Ovary (tissue), 10 donors: Measurements from ENCODE around the gene NAV1. TPM values are rescaled to one million over a fixed set of nuclear protein-coding genes. Genes with fewer than 3 reads are reported as not detected.
"Not testable (repeated sequence)": the region's sequence is repeated elsewhere in the genome, so short reads cannot be mapped to it uniquely, and the experiment has no call there.

ENCODE experiments used
- DNase-seq, 5 donors: peaks; one replicate each; pipeline ENCODE4 v3.0.0-alpha.2; 2019 to 2020
- H3K27ac ChIP-seq, 2 donors: fragments of 200-600 bp; one replicate each; pipeline versions ENCODE4 v1.5.1 to v1.8.0; 2019 to 2022
- H3K27me3 ChIP-seq: fragments of 200-600 bp; one replicate; pipeline ENCODE4 v1.8.0; 2022
- H3K36me3 ChIP-seq: fragments of 200-600 bp; sonication (generic); one replicate; pipeline ENCODE4 v1.5.1; 2019
- H3K4me1 ChIP-seq: one replicate; pipeline ENCODE4 v1.8.1; 2013; ENCODE audit warnings: mild to moderate bottlenecking, moderate library complexity; ENCODE audit not compliant: insufficient read depth
- H3K4me3 ChIP-seq: fragments of 200-600 bp; sonication (generic); one replicate; pipeline ENCODE4 v1.5.1; 2017
- H3K9me3 ChIP-seq, 2 donors: fragments of 200-600 bp in 1 of 2; sonication (generic) in 1 of 2; one replicate each; pipeline versions ENCODE4 v1.5.1 to v1.8.1; 2013 to 2019; ENCODE audit warnings: mild to moderate bottlenecking in 1 of 2, moderate library complexity in 1 of 2
- CTCF ChIP-seq, 3 donors: fragments of 450-650 bp in 2 of 3; fragments of 200-600 bp in 1 of 3; IDR thresholded peaks; one replicate each; pipeline versions ENCODE4 v1.5.1 to v1.8.0; 2016 to 2022; ENCODE audit warnings: antibody characterized with exemption in 3 of 3, mild to moderate bottlenecking in 1 of 3
- EP300 ChIP-seq: sonication (generic); formaldehyde crosslinking; IDR thresholded peaks from one replicate; pipeline ENCODE4 v1.6.1; 2017; ENCODE audit warnings: antibody characterized with exemption
- POLR2A ChIP-seq: fragments of 450-650 bp; IDR thresholded peaks from one replicate; pipeline ENCODE4 v1.6.1; 2017; ENCODE audit warnings: antibody characterized with exemption, mild to moderate bottlenecking, moderate library complexity
- WGBS, 3 donors: extraction: QIAGEN DNeasy Blood & Tissue Kit in 1 of 3; methylation state at CpG; one replicate each; pipeline versions ENCODE4 v1.1.5 to v1.1.7; 2013 to 2017; 5-methylcytosine and 5-hydroxymethylcytosine counted together
- intact Hi-C, 4 donors: fragments of 100-400 bp; cut with DNase I; formaldehyde crosslinking; loops; one replicate each; pipeline versions ENCODE4 v1.11.0 to v1.15.1; 2022 to 2023
- long read RNA-seq, 3 donors: library from polyadenylated mRNA in 2 of 3; unstranded in 2 of 3; transcript quantifications; one replicate each; pipeline ENCODE4 v2.0.0 and lab custom pipeline, GENCODE V29; 2021 to 2026
- polyA plus RNA-seq, 2 donors: library from polyadenylated mRNA; stranded (reverse); fragments of 200-250 nt in 1 of 2; fragments of 350-450 nt in 1 of 2; fragmentation: Illumina TruSeq in 1 of 2; extraction: RNeasy Lipid Tissue Mini Kit (QIAGEN cat#74804) in 1 of 2; gene quantifications; one replicate each; pipeline ENCODE4 v1.2.3, GENCODE V29; 2013 to 2014
- total RNA-seq, 7 donors: library from RNA; depleted of rRNA in 2 of 7; stranded (reverse); fragments of >200 nt in 2 of 7; fragmentation: NEBNext Ultra II Directional in 3 of 7; extraction: Animal tissue kit (Norgen Biotek cat#: 25700) in 3 of 7; gene quantifications; one replicate each; pipeline versions ENCODE4 v1.1.0 to v1.2.4, GENCODE V29; 2016 to 2023
- donor health status: DM: no; HTN: no; CAD: no; lungs with moderate emphysema.
- donor health status: DM: no; HTN: no; CAD: no.
- donor health status: Bipolar disorder and iron deficiency.
- donor health status: DM: yes; HTN: yes; CAD: no.
- donor health status: DM: no; HTN: no; CAD: no.
- donor health status: DM: yes; HTN: yes; CAD: no.

NAV1 gene
- total RNA-seq (10 to 100 TPM in 4 of 7 donors, 1 to 10 TPM in 3; 6.2 to 19.6 (median 11.3) TPM), polyA plus RNA-seq (10 to 100 TPM in 1 of 2 donors, 1 to 10 TPM in 1; 3.4 to 17.3 TPM)
- long read RNA-seq, donor 1, partial matches to known transcripts = 2 of 12 reads
- long read RNA-seq, donor 1, other reads (novel, unspliced or antisense) = 10 of 12 reads
- long read RNA-seq, donor 2, partial matches to known transcripts = 6 of 7 reads
- long read RNA-seq, donor 2, other reads (novel, unspliced or antisense) = 0 of 7 reads
- long read RNA-seq, donor 3, partial matches to known transcripts = 3 of 11 reads
- long read RNA-seq, donor 3, other reads (novel, unspliced or antisense) = 8 of 11 reads

GRCh38 chr1:201538612-201539551 lies at the start of gene NAV1:
Gene NAV1 (plus strand): TSS chr1:201539127. CDS start chr1:201622885, 83,758 bp downstream.
- Histone ChIP-seq H3K4me1 (peaks cover 5% of the 10 kb centered on the region), H3K4me3 (peak within 1 kb of the TSS; percentile 47), H3K36me3 (no peaks in the 10 kb centered on the region), H3K27me3 (no peaks in the 10 kb centered on the region), H3K9me3 (no peaks in the 10 kb centered on the region), H3K27ac (peak within 1 kb of the TSS in 1 of 2 donors; percentile 63)
- WGBS, 3 donors = 0 to 1% (median 1%) methylated on average over 66 to 93 of the region's 93 CpGs
- DNase-seq = peak; percentile 26 to 63 (median 55)
- TF ChIP-seq EP300 = no peak
- peak; percentile 37 for TF ChIP-seq POLR2A
- intact Hi-C loops = loop anchor here in 2 of 4 donors (5.0 to 10.0 kb wide), 2 partner anchors 253 to 256 kb away; no protein-coding TSS in a partner anchor

- Histone ChIP-seq H3K27ac (no peak overlapping the region), H3K9me3 (no peaks in the 10 kb centered on the region), H3K27me3 (no peaks in the 10 kb centered on the region), H3K36me3 (no peaks in the 10 kb centered on the region), H3K4me1 (peaks cover 23% of the 10 kb centered on the region), H3K4me3 (no peak overlapping the region)
- DNase-seq = no peak
- intact Hi-C loops = no loop called here
- TF ChIP-seq CTCF (IDR thresholded peaks at IDR 0.05) (no peak), EP300 (no peak), POLR2A (no peak)
- WGBS, 3 donors = 79 to 85% (median 82%) methylated on average over 6 of the region's 6 CpGs
These were observed 49.2 kb upstream of the NAV1 start for GRCh38 chr1:201489643-201490261.

GRCh38 chr1:201490708-201491131 lies 48.2 kb upstream of the NAV1 start:
- intact Hi-C loops = no loop called here
- H3K9me3 ChIP-seq = no peaks in the 10 kb centered on the region
- H3K4me3 ChIP-seq = no peak overlapping the region
- no peak overlapping the region for H3K27ac ChIP-seq
- no peaks in the 10 kb centered on the region for H3K27me3 ChIP-seq
- 39 to 58% (median 41%) methylated on average over 3 of the region's 3 CpGs for WGBS, 3 donors
- no peak for TF ChIP-seq CTCF (IDR thresholded peaks at IDR 0.05)
- TF ChIP-seq EP300 = no peak
- no peak for TF ChIP-seq POLR2A
- no peaks in the 10 kb centered on the region for H3K36me3 ChIP-seq
- peak in 2 of 5 donors; percentile 13 to 40 for DNase-seq
- peaks cover 28% of the 10 kb centered on the region for H3K4me1 ChIP-seq

GRCh38 chr1:201491896-201492511 lies 46.9 kb upstream of the NAV1 start:
- TF ChIP-seq POLR2A = no peak
- TF ChIP-seq EP300 = no peak
- TF ChIP-seq CTCF (IDR thresholded peaks at IDR 0.05) = no peak
- DNase-seq = peak in 1 of 5 donors; percentile 29
- WGBS, 3 donors = 17 to 24% (median 20%) methylated on average over 3 of the region's 3 CpGs
- no peaks in the 10 kb centered on the region for H3K9me3 ChIP-seq
- H3K4me1 ChIP-seq = peaks cover 34% of the 10 kb centered on the region
- intact Hi-C loops = no loop called here
- peak overlapping the region; percentile 19 to 32 for H3K27ac ChIP-seq
- no peak overlapping the region for H3K4me3 ChIP-seq
- no peaks in the 10 kb centered on the region for H3K36me3 ChIP-seq
- H3K27me3 ChIP-seq = no peaks in the 10 kb centered on the region

- intact Hi-C loops, H3K27me3 ChIP-seq, H3K9me3 ChIP-seq, H3K4me3 ChIP-seq, H3K36me3 ChIP-seq: not testable (repeated sequence)
- Histone ChIP-seq H3K4me1 (peaks cover 37% of the 10 kb centered on the region), H3K27ac (peak overlapping the region; percentile 13 to 82)
- 76 to 92% (median 77%) methylated on average over 3 of the region's 3 CpGs for WGBS, 3 donors
- peak in 2 of 5 donors; percentile 50 to 61 for DNase-seq
These were observed 45.8 kb upstream of the NAV1 start for GRCh38 chr1:201493026-201493656.
